Testis (tissue), 2 donors: ENCODE measurements around the gene UBE2U.

Experiments
- POLR2A ChIP-seq: fragments of 450-650 bp; IDR thresholded peaks from one replicate; pipeline ENCODE4 v1.6.1; 2017; ENCODE audit warnings: antibody characterized with exemption, mild to moderate bottlenecking, moderate library complexity
- TF ChIP-seq, protein P1 (sequence below), 3 experiments: fragments of 450-650 bp in 2 of 3; fragments of 200-600 bp in 1 of 3; sonication (generic) in 1 of 3; IDR thresholded peaks; one replicate each; pipeline ENCODE4 v1.5.1; 2016 to 2019; ENCODE audit warnings: antibody characterized with exemption in 3 of 3, mild to moderate bottlenecking in 2 of 3, moderate library complexity in 1 of 3

DNA sequence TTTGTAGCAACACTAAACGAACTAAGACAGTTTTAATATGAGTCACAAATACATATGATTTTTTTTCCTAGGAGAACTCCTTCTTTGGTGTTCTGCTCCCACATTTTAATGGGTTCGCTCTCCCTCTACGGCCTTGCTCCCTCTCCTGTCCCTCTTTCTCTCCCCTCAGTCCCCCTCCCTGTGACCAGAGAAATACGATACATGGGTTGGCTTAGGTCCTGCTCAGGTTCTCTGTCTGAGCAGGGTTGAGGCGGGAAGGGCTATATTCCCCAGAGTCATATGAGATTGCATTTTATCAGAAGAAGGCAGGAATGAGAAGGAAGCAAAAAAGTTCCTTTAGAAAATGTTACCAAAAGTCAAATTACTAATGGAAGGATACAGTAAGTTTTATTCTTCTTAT is 44.6 kb downstream of the UBE2U start:
- TF ChIP-seq, protein P1, sequence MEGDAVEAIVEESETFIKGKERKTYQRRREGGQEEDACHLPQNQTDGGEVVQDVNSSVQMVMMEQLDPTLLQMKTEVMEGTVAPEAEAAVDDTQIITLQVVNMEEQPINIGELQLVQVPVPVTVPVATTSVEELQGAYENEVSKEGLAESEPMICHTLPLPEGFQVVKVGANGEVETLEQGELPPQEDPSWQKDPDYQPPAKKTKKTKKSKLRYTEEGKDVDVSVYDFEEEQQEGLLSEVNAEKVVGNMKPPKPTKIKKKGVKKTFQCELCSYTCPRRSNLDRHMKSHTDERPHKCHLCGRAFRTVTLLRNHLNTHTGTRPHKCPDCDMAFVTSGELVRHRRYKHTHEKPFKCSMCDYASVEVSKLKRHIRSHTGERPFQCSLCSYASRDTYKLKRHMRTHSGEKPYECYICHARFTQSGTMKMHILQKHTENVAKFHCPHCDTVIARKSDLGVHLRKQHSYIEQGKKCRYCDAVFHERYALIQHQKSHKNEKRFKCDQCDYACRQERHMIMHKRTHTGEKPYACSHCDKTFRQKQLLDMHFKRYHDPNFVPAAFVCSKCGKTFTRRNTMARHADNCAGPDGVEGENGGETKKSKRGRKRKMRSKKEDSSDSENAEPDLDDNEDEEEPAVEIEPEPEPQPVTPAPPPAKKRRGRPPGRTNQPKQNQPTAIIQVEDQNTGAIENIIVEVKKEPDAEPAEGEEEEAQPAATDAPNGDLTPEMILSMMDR (IDR thresholded peaks at IDR 0.05) = no peak
- TF ChIP-seq POLR2A = no peak
